ENCODE data around the gene RALGPS1.

The RALGPS1 gene

GRCh38 chr9:127256324-127256723 is 341.7 kb downstream of the RALGPS1 start:
- Mint-ChIP-seq H3K36me3 (ENCODE audit: low read depth) (peaks cover 10% of the 10 kb centered on the region), H3K9me3 (no peaks in the 10 kb centered on the region), H3K27ac (no peak overlapping the region), H3K4me3 (no peak overlapping the region), H3K27me3 (ENCODE audit: low read depth, poor library complexity) (no peaks in the 10 kb centered on the region), H3K4me1 (peaks cover 6% of the 10 kb centered on the region)
- no peak for TF ChIP-seq CTCF (IDR thresholded peaks at IDR 0.05)
- DNase-seq, result no peak

GRCh38 chr9:127258606-127259471 is 344.3 kb downstream of the RALGPS1 start:
- H3K27ac Mint-ChIP-seq, result no peak overlapping the region
- H3K27me3 Mint-ChIP-seq (ENCODE audit: low read depth, poor library complexity), result no peaks in the 10 kb centered on the region
- peaks cover 6% of the 10 kb centered on the region for H3K4me1 Mint-ChIP-seq
- peaks cover 4% of the 10 kb centered on the region for H3K36me3 Mint-ChIP-seq (ENCODE audit: low read depth)
- DNase-seq, result no peak
- no peak overlapping the region for H3K4me3 Mint-ChIP-seq
- H3K9me3 Mint-ChIP-seq, result no peaks in the 10 kb centered on the region
- no peak for TF ChIP-seq CTCF (IDR thresholded peaks at IDR 0.05)

- Mint-ChIP-seq H3K36me3 (ENCODE audit: low read depth) (no peaks in the 10 kb centered on the region), H3K4me1 (peaks cover 6% of the 10 kb centered on the region), H3K9me3 (no peaks in the 10 kb centered on the region), H3K27ac (no peak overlapping the region), H3K4me3 (no peak overlapping the region), H3K27me3 (ENCODE audit: low read depth, poor library complexity) (peaks cover 2% of the 10 kb centered on the region)
- TF ChIP-seq CTCF (IDR thresholded peaks at IDR 0.05), result no peak
- DNase-seq, result no peak
Measured at GRCh38 chr9:127262602-127263001, 348.0 kb downstream of the RALGPS1 start.

- Mint-ChIP-seq H3K36me3 (ENCODE audit: low read depth) (no peaks in the 10 kb centered on the region), H3K4me3 (no peak overlapping the region), H3K4me1 (peaks cover 6% of the 10 kb centered on the region), H3K9me3 (no peaks in the 10 kb centered on the region), H3K27ac (no peak overlapping the region), H3K27me3 (ENCODE audit: low read depth, poor library complexity) (peaks cover 2% of the 10 kb centered on the region)
- DNase-seq, result no peak
- TF ChIP-seq CTCF (IDR thresholded peaks at IDR 0.05), result no peak
Measured at GRCh38 chr9:127263237-127263636, 348.7 kb downstream of the RALGPS1 start.

- Mint-ChIP-seq H3K9me3 (no peaks in the 10 kb centered on the region), H3K4me1 (peaks cover 6% of the 10 kb centered on the region), H3K36me3 (ENCODE audit: low read depth) (no peaks in the 10 kb centered on the region), H3K27ac (no peak overlapping the region), H3K4me3 (no peak overlapping the region), H3K27me3 (ENCODE audit: low read depth, poor library complexity) (peaks cover 2% of the 10 kb centered on the region)
- DNase-seq, result no peak
- no peak for TF ChIP-seq CTCF (IDR thresholded peaks at IDR 0.05)
Measured at GRCh38 chr9:127263664-127264063, 349.1 kb downstream of the RALGPS1 start.

All from nephron progenitor cell (in vitro differentiated cells).